ENCODE results near the gene NOTO.

DNA sequence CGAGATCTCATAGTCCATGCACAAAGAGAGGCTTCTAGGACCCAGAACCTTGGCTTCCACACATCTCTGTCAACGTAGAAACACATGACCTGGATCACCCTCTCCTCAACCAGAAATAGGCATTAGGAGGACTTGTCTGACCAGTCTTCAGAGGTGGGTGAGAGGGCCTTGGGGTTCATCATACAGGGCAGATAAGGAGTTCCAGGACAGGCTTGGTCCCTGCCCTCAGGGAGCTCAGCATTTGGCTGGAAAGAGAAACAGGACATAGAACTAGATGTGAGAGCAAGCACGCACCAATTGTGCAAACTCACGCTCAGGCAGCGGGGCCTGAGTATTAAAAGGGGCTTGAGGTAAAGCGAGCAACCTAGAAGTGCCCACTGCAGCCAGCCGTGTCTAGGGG, 28.6 kb upstream of the NOTO start:
- TF ChIP-seq, protein P1, sequence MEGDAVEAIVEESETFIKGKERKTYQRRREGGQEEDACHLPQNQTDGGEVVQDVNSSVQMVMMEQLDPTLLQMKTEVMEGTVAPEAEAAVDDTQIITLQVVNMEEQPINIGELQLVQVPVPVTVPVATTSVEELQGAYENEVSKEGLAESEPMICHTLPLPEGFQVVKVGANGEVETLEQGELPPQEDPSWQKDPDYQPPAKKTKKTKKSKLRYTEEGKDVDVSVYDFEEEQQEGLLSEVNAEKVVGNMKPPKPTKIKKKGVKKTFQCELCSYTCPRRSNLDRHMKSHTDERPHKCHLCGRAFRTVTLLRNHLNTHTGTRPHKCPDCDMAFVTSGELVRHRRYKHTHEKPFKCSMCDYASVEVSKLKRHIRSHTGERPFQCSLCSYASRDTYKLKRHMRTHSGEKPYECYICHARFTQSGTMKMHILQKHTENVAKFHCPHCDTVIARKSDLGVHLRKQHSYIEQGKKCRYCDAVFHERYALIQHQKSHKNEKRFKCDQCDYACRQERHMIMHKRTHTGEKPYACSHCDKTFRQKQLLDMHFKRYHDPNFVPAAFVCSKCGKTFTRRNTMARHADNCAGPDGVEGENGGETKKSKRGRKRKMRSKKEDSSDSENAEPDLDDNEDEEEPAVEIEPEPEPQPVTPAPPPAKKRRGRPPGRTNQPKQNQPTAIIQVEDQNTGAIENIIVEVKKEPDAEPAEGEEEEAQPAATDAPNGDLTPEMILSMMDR (IDR thresholded peaks at IDR 0.05) = no peak
- TF ChIP-seq POLR2A (IDR thresholded peaks at IDR 0.05) = no peak

Data from right lobe of liver (tissue), 4 donors.